Endothelial cell of umbilical vein (primary cell): ENCODE data around the gene MN1.

ENCODE experiments used
- EZH2 ChIP-seq: IDR thresholded peaks from 2 replicates; pipeline ENCODE4 v1.6.1; 2012; ENCODE audit warnings: borderline replicate concordance, low read depth, mild to moderate bottlenecking, moderate library complexity, low read length, inconsistent platforms; ENCODE audit not compliant: severe bottlenecking
- FOS ChIP-seq: IDR thresholded peaks from 2 replicates; pipeline ENCODE4 v1.6.1; 2011; ENCODE audit warnings: mild to moderate bottlenecking, low read length, moderate library complexity, borderline replicate concordance; ENCODE audit not compliant: insufficient read depth
- GATA2 ChIP-seq: IDR thresholded peaks from 2 replicates; pipeline ENCODE4 v1.7.0; 2011; ENCODE audit warnings: low read depth, mild to moderate bottlenecking, moderate library complexity, mixed read lengths, low read length; ENCODE audit not compliant: insufficient read length, insufficient read depth
- JUN ChIP-seq: IDR thresholded peaks from 2 replicates; pipeline ENCODE4 v1.6.1; 2011; ENCODE audit warnings: borderline replicate concordance, low read depth; ENCODE audit not compliant: insufficient read length, insufficient read depth
- MYC ChIP-seq: IDR thresholded peaks from one replicate; pipeline ENCODE4 v1.6.1; 2011; ENCODE audit warnings: mild to moderate bottlenecking, low read depth, low read length
- POLR2A ChIP-seq: IDR thresholded peaks from 2 replicates; pipeline ENCODE4 v1.6.1; 2012; ENCODE audit warnings: low read depth, mild to moderate bottlenecking, control low read depth, low read length
- POLR2AphosphoS5 ChIP-seq: IDR thresholded peaks from 2 replicates; pipeline ENCODE4 v1.6.1; 2012; ENCODE audit warnings: low read depth, mild to moderate bottlenecking, control low read depth, low read length, moderate library complexity; ENCODE audit not compliant: insufficient read depth
- TF ChIP-seq, protein P1 (sequence below), 2 donors: IDR thresholded peaks; 1 replicate in 1 of 2; 2 replicates in 1 of 2; pipeline ENCODE4 v1.5.1; 2011; ENCODE audit warnings: low read length in 2 of 2, mild to moderate bottlenecking in 2 of 2, moderate library complexity in 2 of 2, control low read depth in 1 of 2, inconsistent platforms in 1 of 2, low read depth in 1 of 2; ENCODE audit not compliant: insufficient read depth in 1 of 2; ENCODE audit errors: extremely low read depth in 1 of 2
- TF ChIP-seq, protein P2 (sequence below): IDR thresholded peaks from 2 replicates; pipeline ENCODE4 v1.6.1; 2011; ENCODE audit not compliant: insufficient read depth, insufficient read length

DNA sequence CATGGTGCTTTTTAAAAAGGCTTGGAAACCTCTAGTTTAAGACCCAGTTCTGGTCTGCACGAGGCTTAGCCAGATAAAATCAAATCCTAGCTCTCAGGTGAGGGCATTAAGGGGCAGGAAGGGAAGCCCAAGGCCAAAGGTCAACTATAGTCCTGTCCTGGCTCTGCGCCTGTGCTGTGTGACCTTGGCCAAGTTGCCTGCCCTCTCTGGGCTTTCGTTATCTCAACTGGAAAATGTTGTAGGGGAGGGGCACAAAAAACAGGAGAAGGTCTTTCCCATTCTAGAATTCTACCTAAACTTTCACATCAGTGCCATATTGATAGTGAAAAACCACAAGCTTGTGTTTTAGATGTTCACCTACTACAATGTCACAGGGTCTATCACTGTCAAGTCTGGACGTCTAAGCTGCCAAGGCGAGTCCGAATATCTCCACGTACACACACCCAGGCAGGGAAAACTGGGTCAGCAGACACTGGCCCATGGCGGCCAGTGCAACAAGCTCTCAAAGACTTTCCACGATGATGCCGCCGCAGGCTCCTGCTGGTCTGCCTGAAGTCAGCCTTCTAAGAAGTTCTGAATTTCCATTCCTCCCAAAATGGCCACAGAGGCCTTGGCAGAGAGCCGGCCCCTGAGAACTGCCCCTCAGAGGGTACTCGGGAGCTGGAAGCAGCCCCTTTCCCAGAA, 18.0 kb downstream of the MN1 start:
- TF ChIP-seq, protein P1, sequence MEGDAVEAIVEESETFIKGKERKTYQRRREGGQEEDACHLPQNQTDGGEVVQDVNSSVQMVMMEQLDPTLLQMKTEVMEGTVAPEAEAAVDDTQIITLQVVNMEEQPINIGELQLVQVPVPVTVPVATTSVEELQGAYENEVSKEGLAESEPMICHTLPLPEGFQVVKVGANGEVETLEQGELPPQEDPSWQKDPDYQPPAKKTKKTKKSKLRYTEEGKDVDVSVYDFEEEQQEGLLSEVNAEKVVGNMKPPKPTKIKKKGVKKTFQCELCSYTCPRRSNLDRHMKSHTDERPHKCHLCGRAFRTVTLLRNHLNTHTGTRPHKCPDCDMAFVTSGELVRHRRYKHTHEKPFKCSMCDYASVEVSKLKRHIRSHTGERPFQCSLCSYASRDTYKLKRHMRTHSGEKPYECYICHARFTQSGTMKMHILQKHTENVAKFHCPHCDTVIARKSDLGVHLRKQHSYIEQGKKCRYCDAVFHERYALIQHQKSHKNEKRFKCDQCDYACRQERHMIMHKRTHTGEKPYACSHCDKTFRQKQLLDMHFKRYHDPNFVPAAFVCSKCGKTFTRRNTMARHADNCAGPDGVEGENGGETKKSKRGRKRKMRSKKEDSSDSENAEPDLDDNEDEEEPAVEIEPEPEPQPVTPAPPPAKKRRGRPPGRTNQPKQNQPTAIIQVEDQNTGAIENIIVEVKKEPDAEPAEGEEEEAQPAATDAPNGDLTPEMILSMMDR (IDR thresholded peaks at IDR 0.05; ENCODE audit: extremely low read depth in 1 of 2, insufficient read depth in 1 of 2, low read depth in 1 of 2, low read length in 2 of 2): no peak
- TF ChIP-seq EZH2 (no peak), POLR2A (no peak), JUN (no peak), MYC (no peak), POLR2AphosphoS5 (no peak), FOS (no peak), GATA2 (no peak)
- TF ChIP-seq, protein P2, sequence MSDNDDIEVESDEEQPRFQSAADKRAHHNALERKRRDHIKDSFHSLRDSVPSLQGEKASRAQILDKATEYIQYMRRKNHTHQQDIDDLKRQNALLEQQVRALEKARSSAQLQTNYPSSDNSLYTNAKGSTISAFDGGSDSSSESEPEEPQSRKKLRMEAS: no peak
